ENCODE data around the gene TMEM245.

The TMEM245 gene

DNA sequence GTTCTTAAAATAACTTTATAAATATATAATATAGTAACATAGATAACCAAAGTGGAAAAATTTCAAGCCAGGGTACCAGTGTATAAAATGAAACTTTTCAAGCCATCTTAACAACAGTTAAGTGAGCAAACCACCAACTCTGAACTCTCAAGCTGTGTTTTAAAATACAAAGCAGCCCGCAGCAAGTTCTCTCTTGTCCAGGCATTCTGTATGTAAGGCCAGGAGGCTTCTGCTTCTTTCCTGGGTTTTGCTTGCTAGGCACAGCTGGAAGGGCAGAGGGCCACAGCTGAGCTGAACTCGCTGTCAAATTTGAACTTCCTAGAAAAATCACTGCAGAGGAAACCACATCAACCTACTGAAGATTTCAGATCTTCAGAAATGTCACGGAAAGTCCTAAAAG lies 99.6 kb downstream of the TMEM245 start:
- no peak for DNase-seq

DNA sequence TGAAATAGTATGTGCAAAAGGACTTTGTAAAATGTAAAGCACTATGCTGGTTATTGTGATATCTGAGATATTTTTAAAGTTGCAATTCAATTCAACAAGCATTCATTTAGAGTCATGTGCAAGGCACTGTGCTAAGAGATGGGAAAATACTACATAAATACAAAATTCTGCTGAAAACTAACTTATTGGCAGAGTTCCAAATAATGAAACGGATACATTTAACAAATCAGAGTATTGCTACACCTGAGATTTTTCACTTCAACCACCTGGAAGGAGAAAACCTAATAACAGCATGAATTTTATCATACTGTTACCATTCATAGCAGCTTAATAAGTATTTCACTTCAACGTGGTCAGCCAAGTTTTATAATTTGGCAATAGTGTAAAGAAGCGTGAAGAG lies 100.3 kb downstream of the TMEM245 start:
- no peak for DNase-seq

DNA sequence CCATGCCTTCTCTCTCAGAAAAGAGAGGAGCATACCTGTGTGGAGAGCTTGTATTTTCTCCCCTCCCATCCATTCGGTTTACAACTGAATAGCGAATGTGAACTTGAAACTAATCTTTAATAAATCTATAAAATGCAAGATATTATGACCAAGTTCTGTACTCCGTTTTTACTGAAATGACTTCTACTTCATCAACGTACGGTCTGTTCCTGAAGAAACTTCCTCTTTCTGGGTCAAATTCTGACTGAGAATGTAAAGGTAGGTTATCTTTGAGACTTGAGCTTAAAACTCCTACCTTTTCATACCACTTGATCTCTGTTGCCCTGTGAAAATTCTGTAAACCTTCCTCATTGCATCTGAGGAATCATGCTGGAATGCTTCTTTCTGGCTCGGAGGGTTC lies 102.3 kb downstream of the TMEM245 start:
- DNase-seq = no peak

DNA sequence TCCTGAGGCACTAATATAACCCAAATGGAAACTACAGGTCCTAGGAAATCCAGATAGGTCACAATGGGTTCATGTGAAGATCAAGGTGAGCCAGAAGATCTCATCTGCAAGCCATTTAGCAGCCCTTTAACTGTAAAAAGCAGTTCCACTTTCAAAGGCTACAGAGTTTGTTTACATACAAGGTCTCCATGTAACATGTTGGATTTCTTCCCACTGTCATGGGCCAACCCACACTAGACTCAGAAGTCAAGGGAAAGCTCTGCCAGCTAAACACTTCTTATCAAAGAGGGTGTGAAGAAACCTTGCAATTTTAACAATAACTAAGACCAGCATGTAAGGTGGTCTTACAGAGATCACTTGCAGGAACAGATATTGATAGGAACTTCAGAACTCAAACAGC lies 102.7 kb downstream of the TMEM245 start:
- DNase-seq = no peak

DNA sequence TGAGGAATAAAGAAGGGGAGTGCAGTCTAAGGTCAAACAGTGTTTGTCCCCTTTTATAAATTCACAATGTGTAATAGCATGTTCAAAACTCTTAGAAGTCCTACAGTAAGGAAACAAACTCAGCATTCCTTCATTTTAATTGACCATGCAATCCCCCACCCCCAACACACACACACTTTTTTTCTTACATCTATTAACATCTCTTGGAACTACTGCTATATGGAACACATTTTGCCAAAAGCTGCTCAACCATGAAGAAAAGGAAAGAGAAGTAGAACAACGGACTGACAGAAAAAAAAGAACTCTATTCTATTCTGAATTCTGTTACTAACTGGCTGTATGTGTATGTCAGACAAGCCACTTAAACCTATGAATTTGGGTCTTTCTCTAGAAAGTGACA lies 103.6 kb downstream of the TMEM245 start:
- no peak for DNase-seq

DNA sequence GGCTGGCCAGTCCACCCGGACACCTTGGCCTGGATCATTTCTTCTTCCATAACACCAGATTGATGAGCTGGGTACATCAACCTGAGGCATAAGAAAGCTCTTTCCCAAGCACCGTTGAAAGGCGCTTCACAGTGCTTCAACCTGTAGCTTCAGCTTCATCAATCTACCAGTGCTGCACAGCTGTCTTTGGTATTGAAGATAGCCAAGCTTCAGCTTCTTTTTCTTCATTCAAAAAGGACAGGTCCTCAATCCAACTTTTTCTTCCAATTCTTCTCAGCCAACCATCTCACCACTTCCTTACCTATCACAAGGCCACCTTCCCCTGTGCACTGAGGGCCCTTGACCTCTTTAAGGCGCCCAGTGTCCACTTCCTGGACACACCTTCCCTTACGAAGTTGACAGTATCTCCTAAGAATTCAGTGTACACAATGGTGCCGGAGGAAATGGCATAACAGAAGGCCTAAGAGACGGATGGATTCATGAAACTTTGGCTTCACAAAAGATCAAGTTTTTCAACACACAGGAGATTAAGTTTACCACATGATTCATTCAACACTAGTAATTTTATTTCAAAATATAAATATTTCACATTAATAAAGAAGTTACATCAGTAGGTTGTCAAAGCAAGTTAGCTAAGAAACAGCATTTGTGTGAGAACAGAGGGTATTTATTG lies 105.0 kb downstream of the TMEM245 start:
- DNase-seq = no peak

DNA sequence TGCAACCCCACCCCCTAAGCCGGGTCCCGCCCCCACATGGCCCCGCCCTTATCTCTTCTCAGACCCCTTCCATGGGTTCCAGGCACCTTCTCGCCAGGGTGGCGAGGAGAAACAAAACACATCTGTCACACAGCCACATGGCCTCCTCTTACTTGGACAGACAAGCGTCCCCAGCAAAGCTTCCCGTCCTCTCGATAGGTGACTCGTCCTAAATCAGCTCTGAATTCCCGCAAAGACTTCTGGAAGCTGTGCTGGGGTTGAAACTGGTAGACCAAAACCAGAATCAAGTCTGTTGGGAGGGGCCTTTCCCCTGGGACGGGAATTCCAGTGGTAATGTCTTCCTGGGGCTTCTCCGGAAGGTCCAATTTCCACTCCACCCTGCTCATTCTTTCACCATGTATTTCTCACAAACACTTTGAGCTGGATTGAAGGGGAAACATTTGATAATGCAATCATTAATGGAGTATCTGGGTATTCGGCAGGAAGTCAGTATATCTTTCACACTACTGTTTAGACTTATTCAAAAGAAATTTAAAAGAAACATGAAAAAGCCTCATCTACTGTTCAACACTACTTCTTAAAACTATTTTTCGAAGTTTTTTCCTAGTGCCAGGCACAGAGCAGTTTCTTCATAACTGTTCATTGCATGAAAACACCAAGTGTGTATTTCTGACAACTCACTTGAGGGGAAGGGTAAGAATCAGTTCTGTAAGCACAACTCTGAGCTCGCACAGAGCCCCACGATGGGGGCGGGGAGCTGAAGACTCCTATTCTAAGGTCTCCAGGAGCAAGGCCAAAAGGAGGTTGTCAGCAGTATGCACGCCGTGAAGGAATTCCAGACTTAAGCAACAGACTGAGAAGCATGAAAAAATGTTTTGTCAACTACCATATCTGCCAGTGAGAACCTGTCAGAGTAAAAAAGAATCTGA lies 105.8 kb downstream of the TMEM245 start:
- no peak for DNase-seq

DNA sequence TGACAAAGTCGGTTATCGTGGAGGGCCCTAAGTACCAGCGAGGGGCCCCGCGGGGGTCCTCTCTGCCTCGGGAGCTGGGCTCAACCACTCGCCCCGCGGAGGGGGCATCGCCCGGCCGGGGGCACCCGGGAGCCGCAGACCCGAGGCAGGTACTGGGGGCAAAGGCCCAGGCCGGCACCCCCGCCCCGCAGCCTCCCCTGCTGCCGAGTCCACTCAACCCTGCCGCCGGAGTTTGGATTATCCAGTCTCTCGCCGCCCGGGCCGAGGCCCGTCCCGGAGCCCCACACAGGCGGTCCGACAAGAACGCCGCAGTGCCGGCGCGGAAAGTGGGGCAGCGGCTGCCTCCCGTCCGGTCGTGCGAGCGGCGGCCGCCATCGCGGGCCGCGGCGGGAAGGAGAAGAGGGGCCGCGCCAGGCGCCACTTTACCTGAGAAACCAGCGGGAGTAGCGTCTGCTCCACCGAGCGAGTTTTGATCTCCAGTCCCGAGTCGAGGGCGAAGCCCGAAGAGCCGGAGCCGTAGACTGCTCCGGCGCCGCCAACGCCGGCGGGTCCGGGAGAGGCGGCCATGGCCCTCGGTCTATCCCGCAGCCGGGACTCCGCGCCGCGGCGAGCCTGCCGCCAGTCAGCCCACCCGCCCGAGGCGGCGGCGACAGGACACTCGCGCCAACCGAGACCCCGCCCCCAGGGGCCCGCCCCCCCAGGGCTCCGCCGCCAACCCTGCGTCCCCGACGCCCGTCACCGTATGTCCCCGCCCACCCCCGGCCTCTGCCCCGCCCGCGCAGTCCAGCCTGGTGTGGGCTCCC lies 106.7 kb downstream of the TMEM245 start, which contains the start of gene CTNNAL1:
Gene CTNNAL1 (minus strand): TSS at position 624 of the 803 bp plus-strand sequence. CDS start 57 bp downstream, at position 567.
- peak; percentile 92 for DNase-seq

DNA sequence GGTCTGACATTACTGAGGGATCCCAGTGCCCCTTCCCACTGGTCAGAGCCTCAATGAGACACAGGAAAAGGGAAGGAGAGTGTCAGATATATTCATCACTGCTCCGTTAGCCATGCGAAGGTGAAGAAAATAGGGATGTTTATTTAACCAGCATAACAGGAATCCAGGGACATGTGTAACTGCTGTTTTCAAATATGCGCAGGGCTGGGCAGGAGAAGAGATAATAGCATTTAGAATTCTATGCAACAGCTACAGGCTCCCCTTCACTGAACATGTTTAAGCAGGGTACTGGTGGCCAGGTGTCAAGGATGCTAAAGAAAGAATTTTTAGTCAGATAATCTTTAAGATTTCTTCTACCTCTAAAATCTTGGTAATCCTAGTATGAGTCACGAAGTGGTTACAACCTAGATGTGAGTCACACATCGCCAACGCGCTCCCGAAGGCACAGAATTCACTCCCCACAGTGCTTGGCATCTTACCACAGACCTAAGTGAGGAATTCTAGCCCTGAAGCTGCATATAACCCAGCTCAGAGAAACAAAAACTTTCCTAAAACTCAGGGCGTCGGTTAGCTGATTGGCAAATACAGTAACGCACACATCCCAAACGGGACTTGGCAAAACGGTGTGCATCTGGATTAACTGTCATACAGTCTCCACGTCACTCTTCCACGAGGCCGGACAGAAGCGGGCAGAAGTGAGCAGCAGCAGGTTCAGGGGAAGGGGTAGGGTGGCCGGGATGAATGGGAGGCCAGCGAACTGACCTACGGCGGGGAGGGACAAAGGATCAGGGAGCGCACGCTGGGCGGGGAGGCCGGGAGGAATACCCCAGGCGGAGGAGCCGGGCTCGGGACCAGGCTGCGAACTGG lies 107.5 kb downstream of the TMEM245 start:
- DNase-seq = peak; percentile 61

DNA sequence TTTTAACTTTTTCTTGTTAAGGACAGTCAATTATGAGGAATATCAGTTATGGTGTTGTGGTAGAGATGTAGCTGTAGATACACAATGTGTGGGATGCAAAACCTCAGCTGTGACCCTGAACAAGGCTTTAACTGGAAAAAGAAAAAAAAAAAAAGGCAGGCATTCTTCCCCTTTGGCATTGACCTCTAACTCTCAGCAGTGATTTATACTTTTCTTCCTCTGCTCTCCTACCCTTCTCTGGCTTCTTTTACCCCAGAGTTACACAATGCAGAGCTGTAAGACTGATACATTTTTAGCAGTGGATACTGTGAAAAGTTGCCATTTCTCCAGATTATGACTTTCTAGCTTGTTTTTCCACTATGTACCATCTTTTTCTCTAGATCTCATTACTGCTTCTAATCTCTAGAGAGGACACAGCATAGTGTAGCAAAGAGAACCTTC lies 108.5 kb downstream of the TMEM245 start:
- no peak for DNase-seq

DNA sequence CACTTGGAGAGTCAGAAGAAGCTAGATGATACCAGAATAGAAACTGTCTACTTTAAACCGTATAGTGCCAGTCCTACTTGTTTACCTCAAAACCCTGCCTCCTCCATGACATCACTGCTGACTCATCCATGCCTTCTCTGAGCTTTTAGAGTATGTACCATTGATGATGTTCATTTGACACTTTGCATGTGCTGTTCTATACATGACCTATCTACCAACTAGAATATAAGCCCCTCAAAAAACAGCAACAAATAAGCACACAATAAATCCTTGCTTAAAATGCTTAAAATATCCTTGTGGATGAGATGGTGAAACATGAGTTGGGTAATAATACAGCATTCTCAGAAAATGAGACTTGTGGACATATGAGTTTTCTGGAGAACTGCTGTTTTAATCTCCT lies 109.0 kb downstream of the TMEM245 start:
- DNase-seq = peak; percentile 61

DNA sequence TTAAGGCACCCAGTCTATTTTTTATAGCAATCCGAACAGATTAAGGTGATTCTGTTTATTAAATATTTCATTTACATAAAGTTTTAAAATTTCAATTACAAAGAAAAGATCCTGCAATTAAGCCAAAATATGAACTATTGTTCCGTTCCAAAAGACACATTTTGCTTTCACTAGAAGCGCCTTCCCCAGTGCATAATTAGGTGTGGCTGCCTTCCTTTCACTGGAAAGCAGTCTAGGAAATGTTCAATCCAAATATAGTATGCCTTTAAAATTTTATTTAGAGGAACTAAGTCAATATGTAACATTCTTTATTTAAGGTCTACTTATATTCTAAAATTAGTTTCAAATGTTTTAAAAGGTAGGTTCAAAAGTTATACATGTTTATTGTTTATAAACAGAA lies 114.1 kb downstream of the TMEM245 start:
- no peak for DNase-seq

DNA sequence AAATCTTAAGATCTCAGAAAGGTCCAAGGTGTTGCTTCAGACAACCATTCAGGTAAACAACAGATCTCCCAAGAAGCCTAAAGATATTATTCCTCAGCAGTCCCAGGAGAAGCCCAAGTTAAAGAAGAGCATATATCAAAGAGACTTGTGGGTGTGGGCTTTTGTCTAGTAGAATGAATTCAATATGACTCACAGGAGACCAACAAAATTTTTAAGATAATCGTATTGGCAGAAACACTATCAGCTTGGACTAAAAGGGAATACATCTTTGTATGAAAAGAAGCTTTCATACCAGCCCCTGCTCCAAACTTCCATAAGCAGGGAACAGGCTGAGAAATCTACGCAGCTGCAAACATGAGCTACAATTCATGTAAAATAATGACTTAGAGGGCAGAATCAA lies 116.6 kb downstream of the TMEM245 start:
- DNase-seq = no peak

DNA sequence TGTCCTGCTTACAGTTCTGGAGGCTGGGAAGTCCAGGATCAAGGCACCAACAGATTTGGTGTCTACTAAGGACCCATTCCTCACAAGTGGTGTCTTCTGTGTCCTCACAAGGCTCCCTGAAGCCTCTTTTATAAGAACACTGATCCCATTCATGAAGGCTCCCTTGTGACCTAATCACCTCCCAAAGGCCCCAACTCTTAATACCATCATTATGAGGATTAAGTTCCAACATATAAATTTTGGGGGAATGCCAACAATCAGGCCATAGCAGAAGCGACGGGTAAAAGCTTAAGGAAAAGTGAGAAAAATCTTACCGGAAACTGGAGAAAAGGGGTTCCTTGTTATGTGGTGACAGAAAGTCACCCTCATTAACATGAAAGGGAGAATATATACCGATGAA lies 117.6 kb downstream of the TMEM245 start:
- DNase-seq = no peak

DNA sequence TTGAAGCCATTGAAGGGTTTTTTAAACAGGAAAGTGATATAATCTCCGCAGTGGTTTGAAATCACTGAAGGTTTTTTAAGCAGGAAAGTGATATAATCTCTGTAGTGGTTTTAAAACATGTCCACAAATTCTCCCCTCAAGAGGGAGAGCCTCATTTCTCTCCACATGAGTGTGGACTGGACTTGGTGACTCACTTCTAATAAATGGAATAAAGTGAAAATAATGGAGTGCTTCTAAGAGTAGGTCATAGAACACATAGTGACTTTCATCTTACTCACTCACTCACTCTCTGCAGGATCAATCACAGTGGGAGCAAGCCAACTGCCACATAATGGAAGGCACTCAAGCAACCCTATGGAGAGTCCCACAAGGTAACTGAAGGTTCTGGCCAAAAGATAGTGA lies 118.5 kb downstream of the TMEM245 start:
- DNase-seq = peak; percentile 25

DNA sequence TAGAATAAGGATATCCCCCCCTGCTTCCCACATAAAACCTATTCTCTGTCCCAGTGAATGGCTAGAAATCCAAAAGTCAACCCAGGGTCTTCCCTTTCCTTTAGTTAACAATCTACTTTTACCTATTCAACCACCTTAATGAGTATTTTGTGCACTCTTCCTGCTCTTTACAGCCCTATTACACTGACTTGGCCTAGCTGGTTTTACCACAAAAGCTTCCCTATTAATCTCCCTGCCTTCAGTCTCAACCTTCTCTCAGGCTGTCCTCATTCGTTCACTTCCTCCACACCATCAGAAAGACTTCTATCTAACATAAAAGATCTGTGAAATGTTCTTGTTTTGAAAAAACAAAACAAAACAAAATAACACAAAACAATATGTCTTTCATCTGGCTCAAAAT lies 122.6 kb downstream of the TMEM245 start:
- DNase-seq = no peak

DNA sequence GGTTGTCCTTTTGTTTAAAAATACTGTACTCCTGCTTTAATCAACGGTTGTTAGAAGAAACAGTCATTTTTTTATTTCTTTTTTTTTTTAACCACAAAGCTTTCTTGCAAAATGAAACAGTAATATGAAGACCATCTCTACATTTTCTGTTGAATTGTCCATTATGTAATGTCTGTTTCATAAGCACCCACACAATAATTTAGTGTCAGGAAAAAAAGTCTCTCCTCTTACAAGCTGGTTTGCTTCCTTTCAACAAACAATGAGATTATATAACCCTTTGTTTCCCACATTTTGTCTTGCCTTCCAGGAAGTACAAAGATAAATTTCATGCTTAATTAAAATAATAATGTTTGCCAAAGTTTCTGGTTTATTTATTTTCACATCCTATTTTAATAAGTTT lies 123.1 kb downstream of the TMEM245 start:
- no peak for DNase-seq

DNA sequence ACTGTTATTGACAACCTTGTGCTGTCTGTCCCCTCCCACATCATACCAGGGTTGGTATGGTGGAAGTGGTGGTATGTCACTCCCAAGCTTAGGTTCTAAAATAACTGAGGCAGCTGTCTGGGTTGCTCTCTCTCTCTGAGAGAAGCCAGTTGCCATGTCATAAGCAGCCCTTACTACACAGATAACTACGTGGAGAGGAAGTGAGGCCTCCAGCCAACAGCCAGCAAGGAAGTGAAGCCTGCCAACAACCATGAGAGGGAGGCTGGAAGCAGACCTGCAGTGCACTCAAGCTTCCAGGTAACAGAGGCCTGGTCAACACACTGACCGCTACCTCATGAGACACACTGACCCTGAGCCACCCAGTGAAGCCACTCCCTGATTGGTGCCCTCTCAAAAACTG lies 125.1 kb downstream of the TMEM245 start:
- peak; percentile 52 for DNase-seq

DNA sequence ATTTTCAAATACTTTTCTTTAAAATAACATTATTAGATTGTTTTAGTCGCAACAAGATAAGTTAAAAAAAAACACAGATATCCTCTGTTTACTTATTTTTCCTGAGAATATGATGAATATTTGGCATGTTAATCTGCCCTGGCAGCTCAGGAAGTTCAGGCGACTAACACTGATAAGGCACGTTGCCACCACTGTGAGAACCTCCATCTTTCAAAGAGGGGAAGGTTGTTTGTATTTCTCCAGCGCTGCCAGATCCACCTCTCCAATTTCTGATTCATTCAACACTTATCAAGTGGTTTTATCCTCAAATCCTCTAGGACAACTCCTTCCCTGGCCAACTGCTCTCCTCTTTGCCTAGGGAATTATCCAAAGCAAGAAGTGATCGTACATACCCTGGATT lies 128.3 kb downstream of the TMEM245 start:
- DNase-seq = peak; percentile 11

DNA sequence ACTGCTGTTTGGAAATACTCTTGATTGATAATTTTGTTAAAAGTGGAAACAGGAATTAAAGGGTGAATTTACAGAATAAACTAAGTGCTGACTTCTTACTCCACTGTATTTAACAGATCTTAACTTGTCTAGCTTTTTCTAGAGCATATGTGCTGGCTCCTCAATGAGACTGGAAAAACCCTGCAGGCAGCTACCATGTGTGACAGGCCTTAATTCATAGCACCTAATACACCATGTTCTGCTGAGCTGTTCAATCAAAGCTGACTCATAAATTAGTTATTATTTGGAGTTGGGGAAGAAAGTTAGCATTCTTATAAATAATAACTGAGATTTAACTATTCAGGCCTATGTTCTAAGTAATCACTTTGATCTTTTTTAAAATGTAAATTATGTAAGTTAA lies 135.9 kb downstream of the TMEM245 start:
- no peak for DNase-seq

DNA sequence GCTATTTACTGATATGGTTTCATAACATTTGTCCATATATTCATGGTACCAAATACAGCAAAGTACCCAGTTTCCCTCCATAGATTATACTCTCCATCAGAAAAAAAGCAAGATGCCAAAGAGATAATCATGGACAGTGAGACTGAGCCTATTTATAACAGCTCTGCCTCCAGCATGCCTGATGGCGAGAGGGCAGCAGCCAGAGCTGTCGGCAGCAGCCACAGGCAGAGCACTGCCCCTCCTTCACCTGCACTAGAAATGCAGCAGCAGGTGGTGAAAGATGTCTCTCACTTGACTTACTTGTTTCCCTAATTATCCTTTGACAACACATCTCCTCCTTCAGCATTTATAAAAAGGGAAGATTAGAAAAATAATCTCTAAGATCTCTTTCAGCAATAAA lies 138.9 kb downstream of the TMEM245 start:
- DNase-seq = no peak

DNA sequence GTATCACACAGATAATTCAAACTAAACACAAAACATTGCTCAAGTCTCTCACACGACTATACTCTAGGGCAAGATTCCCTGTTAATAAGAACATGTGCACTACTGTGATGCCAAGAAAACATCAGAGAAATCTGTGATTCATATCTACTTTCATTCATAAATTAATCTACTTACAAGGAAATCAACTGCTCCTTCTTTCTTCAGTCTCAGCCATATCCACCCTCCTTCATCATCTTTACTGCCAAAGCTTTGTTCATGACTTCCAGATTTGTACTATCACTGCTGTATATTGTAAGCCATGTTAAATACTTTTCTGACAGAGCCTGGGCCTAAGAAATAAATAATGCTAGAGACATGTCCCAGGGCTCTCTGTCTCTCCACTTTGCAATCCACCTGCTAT lies 141.5 kb downstream of the TMEM245 start:
- no peak for DNase-seq

Data from hematopoietic multipotent progenitor cell treated with erythropoietin and hydrocortisone succinate and interleukin-3 and kit ligand, for 6 days (in vitro differentiated cells).